HEK293 (cell line): ENCODE measurements around the gene C21orf91.

Source experiments
- CTCF ChIP-seq: fragments of 450-650 bp; formaldehyde crosslinking; IDR thresholded peaks from 2 replicates; pipeline ENCODE4 v1.5.1; 2016; ENCODE audit warnings: missing biosample characterization, missing genetic modification characterization
- GLIS1 ChIP-seq: fragments of 450-650 bp; formaldehyde crosslinking; IDR thresholded peaks from 2 replicates; pipeline ENCODE4 v1.5.1; 2016; ENCODE audit warnings: missing biosample characterization, missing genetic modification characterization
- KLF1 ChIP-seq: fragments of 450-650 bp; formaldehyde crosslinking; IDR thresholded peaks from 2 replicates; pipeline ENCODE4 v1.5.1; 2016; ENCODE audit warnings: missing biosample characterization, missing genetic modification characterization
- MZF1 ChIP-seq: fragments of 450-650 bp; formaldehyde crosslinking; IDR thresholded peaks from 2 replicates; pipeline ENCODE4 v1.5.1; 2017; ENCODE audit warnings: missing biosample characterization, missing genetic modification characterization, borderline replicate concordance
- TCF7L2 ChIP-seq: IDR thresholded peaks from 2 replicates; pipeline ENCODE4 v1.6.1; 2011; ENCODE audit warnings: low read depth, mild to moderate bottlenecking, inconsistent platforms, low read length, moderate library complexity, borderline replicate concordance
- WT1 ChIP-seq: fragments of 450-650 bp; formaldehyde crosslinking; IDR thresholded peaks from 2 replicates; pipeline ENCODE4 v1.5.1; 2016; ENCODE audit warnings: missing biosample characterization, missing genetic modification characterization
- ZBTB21 ChIP-seq: fragments of 450-650 bp; formaldehyde crosslinking; IDR thresholded peaks from 2 replicates; pipeline ENCODE4 v1.5.1; 2017; ENCODE audit warnings: missing biosample characterization, missing genetic modification characterization
- ZNF121 ChIP-seq: fragments of 450-650 bp; formaldehyde crosslinking; IDR thresholded peaks from 2 replicates; pipeline ENCODE4 v1.5.1; 2016; ENCODE audit warnings: missing biosample characterization, missing genetic modification characterization
- ZNF24 ChIP-seq: fragments of 450-650 bp; formaldehyde crosslinking; IDR thresholded peaks from 2 replicates; pipeline ENCODE4 v1.5.1; 2016; ENCODE audit warnings: missing biosample characterization, missing genetic modification characterization
- ZNF248 ChIP-seq: fragments of 450-650 bp; formaldehyde crosslinking; IDR thresholded peaks from 2 replicates; pipeline ENCODE4 v1.5.1; 2017; ENCODE audit warnings: missing biosample characterization, missing genetic modification characterization
- ZSCAN5A ChIP-seq: fragments of 450-650 bp; formaldehyde crosslinking; IDR thresholded peaks from 2 replicates; pipeline ENCODE4 v1.5.1; 2016; ENCODE audit warnings: missing biosample characterization, missing genetic modification characterization

- TF ChIP-seq CTCF (tag by site-specific recombination) (no peak), KLF1 (no peak), WT1 (tag by site-specific recombination) (no peak), GLIS1 (no peak), ZSCAN5A (tag by site-specific recombination) (no peak), TCF7L2 (no peak), MZF1 (no peak), ZNF24 (tag by site-specific recombination) (no peak), ZBTB21 (tag by site-specific recombination) (no peak), ZNF248 (tag by site-specific recombination) (no peak), ZNF121 (tag by site-specific recombination) (no peak)
Measured at GRCh38 chr21:17854745-17855144, 35.6 kb upstream of the C21orf91 start.
